Muscle of arm (tissue), 12 donors: ENCODE data around the gene IRF2. TPM values are rescaled to one million over a fixed set of nuclear protein-coding genes. Genes with fewer than 3 reads are reported as not detected.
A peak's percentile ranks its signal among the peaks of the same experiment; 100 is the strongest.

ENCODE experiments used
- DNase-seq: peaks from one replicate; pipeline ENCODE4 v3.0.0-alpha.2; 2013
- polyA plus RNA-seq, 12 donors: library from polyadenylated mRNA; unstranded; fragments of 120-200 nt; gene quantifications; one replicate each; pipeline ENCODE4 v1.2.1, GENCODE V29; 2013; ENCODE audit not compliant: insufficient read length in 12 of 12

The IRF2 gene
- polyA plus RNA-seq, 12 donors: 10.7 to 28.8 (median 18.2) TPM; not detected in 1

- DNase-seq: no peak
Observed at GRCh38 chr4:184451726-184452125, 22.6 kb downstream of the IRF2 start.

GRCh38 chr4:184450743-184451535 lies 23.4 kb downstream of the IRF2 start:
- DNase-seq: no peak

- DNase-seq: no peak
Observed at GRCh38 chr4:184450045-184450444, 24.3 kb downstream of the IRF2 start.

- DNase-seq: peak; percentile 84
Observed at GRCh38 chr4:184448821-184449220, 25.5 kb downstream of the IRF2 start.

GRCh38 chr4:184448141-184448540 lies 26.2 kb downstream of the IRF2 start:
- no peak for DNase-seq

GRCh38 chr4:184447664-184448063 lies 26.7 kb downstream of the IRF2 start:
- no peak for DNase-seq

- DNase-seq: no peak
Observed at GRCh38 chr4:184446132-184446658, 28.2 kb downstream of the IRF2 start.

- no peak for DNase-seq
Observed at GRCh38 chr4:184444953-184445309, 29.4 kb downstream of the IRF2 start.

GRCh38 chr4:184444215-184444952 lies 30.0 kb downstream of the IRF2 start:
- DNase-seq: no peak

- no peak for DNase-seq
Observed at GRCh38 chr4:184443318-184443717, 31.0 kb downstream of the IRF2 start.

GRCh38 chr4:184442314-184442635 lies 32.1 kb downstream of the IRF2 start:
- no peak for DNase-seq

GRCh38 chr4:184441461-184442313 lies 32.7 kb downstream of the IRF2 start:
- no peak for DNase-seq

GRCh38 chr4:184440595-184441358 lies 33.6 kb downstream of the IRF2 start:
- no peak for DNase-seq

- DNase-seq: no peak
Observed at GRCh38 chr4:184439856-184440594, 34.3 kb downstream of the IRF2 start.

GRCh38 chr4:184439386-184439785 lies 35.0 kb downstream of the IRF2 start:
- no peak for DNase-seq

- DNase-seq: no peak
Observed at GRCh38 chr4:184438375-184438774, 36.0 kb downstream of the IRF2 start.

- no peak for DNase-seq
Observed at GRCh38 chr4:184437565-184438265, 36.6 kb downstream of the IRF2 start.

GRCh38 chr4:184434501-184435066 lies 39.8 kb downstream of the IRF2 start:
- DNase-seq: no peak

- DNase-seq: no peak
Observed at GRCh38 chr4:184434021-184434420, 40.3 kb downstream of the IRF2 start.
